Small intestine (tissue), 16 donors: Measurements from ENCODE around the gene CYB5D1. TPM values are rescaled to one million over a fixed set of nuclear protein-coding genes. Genes with fewer than 3 reads are reported as not detected.
"Not testable (repeated sequence)": the region's sequence is repeated elsewhere in the genome, so short reads cannot be mapped to it uniquely, and the experiment has no call there.

ENCODE experiments used
- DNase-seq, 2 donors: peaks; one replicate each; pipeline versions ENCODE4 v3.0.0 to v3.0.0-alpha.2; 2013
- FAIRE-seq: peaks from 2 replicates; lab custom pipeline; 2012; peaks lifted over from hg19 to GRCh38; lab: Jason Lieb, UNC
- H3K27ac ChIP-seq, 3 donors: one replicate each; pipeline ENCODE4 v1.5.1; 2013; ENCODE audit warnings: low read length in 2 of 3, mild to moderate bottlenecking in 2 of 3, control low read depth in 1 of 3, inconsistent platforms in 1 of 3, low read depth in 1 of 3, moderate library complexity in 1 of 3
- H3K27me3 ChIP-seq, 3 donors: one replicate each; pipeline ENCODE4 v1.6.1; 2013; ENCODE audit warnings: low read length in 3 of 3, inconsistent platforms in 1 of 3; ENCODE audit not compliant: control insufficient read depth in 3 of 3, insufficient read depth in 3 of 3
- H3K36me3 ChIP-seq, 3 donors: one replicate each; pipeline ENCODE4 v1.6.1; 2013; ENCODE audit warnings: low read length in 3 of 3, inconsistent platforms in 1 of 3, low read depth in 1 of 3, mild to moderate bottlenecking in 1 of 3, moderate library complexity in 1 of 3; ENCODE audit not compliant: control insufficient read depth in 3 of 3, insufficient read depth in 2 of 3
- H3K4me1 ChIP-seq, 3 donors: one replicate each; pipeline ENCODE4 v1.6.1; 2013; ENCODE audit warnings: low read length in 2 of 3, inconsistent platforms in 1 of 3, low read depth in 1 of 3, mild to moderate bottlenecking in 1 of 3, moderate library complexity in 1 of 3; ENCODE audit not compliant: control insufficient read depth in 3 of 3, insufficient read depth in 2 of 3
- H3K4me3 ChIP-seq, 3 donors: one replicate each; pipeline ENCODE4 v1.5.1; 2013; ENCODE audit warnings: low read length in 3 of 3, control low read depth in 1 of 3, inconsistent platforms in 1 of 3, low read depth in 1 of 3, mild to moderate bottlenecking in 1 of 3, moderate library complexity in 1 of 3
- H3K9me3 ChIP-seq, 2 donors: one replicate each; pipeline ENCODE4 v1.6.1; 2013; ENCODE audit warnings: low read depth in 1 of 2, low read length in 1 of 2; ENCODE audit not compliant: control insufficient read depth in 2 of 2, insufficient read depth in 1 of 2
- WGBS, 3 donors: extraction: QIAGEN DNeasy Blood & Tissue Kit; methylation state at CpG; one replicate each; pipeline ENCODE4 v1.1.7; 2013; 5-methylcytosine and 5-hydroxymethylcytosine counted together
- long read RNA-seq, 10 donors: transcript quantifications; one replicate each; lab custom pipeline, GENCODE V29; 2026
- polyA plus RNA-seq, 4 donors: library from polyadenylated mRNA; stranded (reverse) in 3 of 4; unstranded in 1 of 4; fragments of 200-250 nt in 3 of 4; fragments of 120-200 nt in 1 of 4; gene quantifications; one replicate each; pipeline versions ENCODE4 v1.2.1 to v1.2.3, GENCODE V29; 2013
- donor health status: healthy with polysubstance abuse.
- donor health status: control.
- donor health status: control.
- donor health status: Bipolar disorder and iron deficiency.
- donor health status: healthy.

The CYB5D1 gene, protein sequence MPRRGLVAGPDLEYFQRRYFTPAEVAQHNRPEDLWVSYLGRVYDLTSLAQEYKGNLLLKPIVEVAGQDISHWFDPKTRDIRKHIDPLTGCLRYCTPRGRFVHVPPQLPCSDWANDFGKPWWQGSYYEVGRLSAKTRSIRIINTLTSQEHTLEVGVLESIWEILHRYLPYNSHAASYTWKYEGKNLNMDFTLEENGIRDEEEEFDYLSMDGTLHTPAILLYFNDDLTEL
- 10 to 100 TPM in 1 of 4 donors, 1 to 10 TPM in 3; 4.9 to 13.0 (median 6.4) TPM for polyA plus RNA-seq
- long read RNA-seq, donor 1: 0 reads
- long read RNA-seq, donor 2, partial matches to known transcripts: 0 of 1 reads
- long read RNA-seq, donor 2, other reads (novel, unspliced or antisense): 0 of 1 reads
- long read RNA-seq, donor 3, partial matches to known transcripts: 0 of 3 reads
- long read RNA-seq, donor 3, other reads (novel, unspliced or antisense): 0 of 3 reads
- long read RNA-seq, donor 4: 0 reads
- long read RNA-seq, donor 5: 0 reads
- long read RNA-seq, donor 6: 0 reads
- long read RNA-seq, donor 7, partial matches to known transcripts: 0 of 1 reads
- long read RNA-seq, donor 7, other reads (novel, unspliced or antisense): 0 of 1 reads
- long read RNA-seq, donor 8: 0 reads
- long read RNA-seq, donor 9: 0 reads
- long read RNA-seq, donor 10, partial matches to known transcripts: 0 of 2 reads
- long read RNA-seq, donor 10, other reads (novel, unspliced or antisense): 0 of 2 reads

DNA sequence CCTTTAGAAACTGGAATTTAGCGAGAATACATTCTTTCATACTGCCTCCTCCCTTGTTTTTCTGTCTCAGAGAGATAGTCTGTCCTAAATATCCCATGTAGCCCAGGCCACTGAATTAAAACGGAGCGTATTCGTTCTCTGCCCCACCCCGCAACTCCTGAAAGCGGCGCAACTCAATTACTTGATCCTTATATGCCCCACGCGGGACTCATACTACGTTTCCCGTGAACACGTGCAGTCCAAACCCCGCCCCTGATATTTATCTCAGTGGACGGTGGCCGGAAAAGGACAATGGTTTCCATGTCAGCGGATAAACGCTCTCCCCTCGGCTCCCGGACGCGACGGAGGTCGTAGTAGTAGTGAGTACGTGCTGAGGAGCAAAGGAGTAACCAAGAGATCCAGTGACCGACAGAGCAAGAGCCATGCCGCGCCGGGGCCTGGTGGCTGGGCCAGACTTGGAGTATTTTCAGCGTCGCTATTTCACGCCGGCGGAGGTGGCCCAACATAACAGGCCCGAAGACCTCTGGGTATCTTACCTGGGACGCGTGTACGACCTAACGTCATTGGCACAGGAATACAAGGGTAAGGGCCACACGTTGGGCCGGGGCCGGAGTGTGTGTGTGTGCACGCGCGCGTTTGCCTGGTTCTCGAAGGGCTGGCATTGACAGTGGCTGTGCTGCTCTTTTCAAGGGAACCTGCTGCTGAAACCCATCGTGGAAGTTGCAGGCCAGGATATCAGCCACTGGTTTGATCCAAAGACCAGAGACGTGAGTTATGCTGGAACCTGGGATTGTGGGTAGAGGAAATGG, at the start of gene CYB5D1:
CYB5D1 (plus strand) TSS at position 291 of the 809 bp plus-strand sequence; CDS start at position 423, 132 bp downstream.
- H3K9me3 ChIP-seq: no peaks in the 10 kb centered on the region
- no peaks in the 10 kb centered on the region for H3K27me3 ChIP-seq
- DNase-seq (peak; percentile 95 to 97), FAIRE-seq (no peak)
- peaks cover 1 to 28% (median 4%) of the 10 kb centered on the region in 3 donors for H3K36me3 ChIP-seq
- peaks cover 0 to 32% (median 4%) of the 10 kb centered on the region in 3 donors for H3K4me1 ChIP-seq
- peak within 1 kb of the TSS; percentile 50 to 89 (median 88) for H3K27ac ChIP-seq
- 2 to 3% (median 3%) methylated on average over 48 of the region's 48 CpGs for WGBS, 3 donors
- peak within 1 kb of the TSS; percentile 48 to 76 (median 53) for H3K4me3 ChIP-seq

DNA sequence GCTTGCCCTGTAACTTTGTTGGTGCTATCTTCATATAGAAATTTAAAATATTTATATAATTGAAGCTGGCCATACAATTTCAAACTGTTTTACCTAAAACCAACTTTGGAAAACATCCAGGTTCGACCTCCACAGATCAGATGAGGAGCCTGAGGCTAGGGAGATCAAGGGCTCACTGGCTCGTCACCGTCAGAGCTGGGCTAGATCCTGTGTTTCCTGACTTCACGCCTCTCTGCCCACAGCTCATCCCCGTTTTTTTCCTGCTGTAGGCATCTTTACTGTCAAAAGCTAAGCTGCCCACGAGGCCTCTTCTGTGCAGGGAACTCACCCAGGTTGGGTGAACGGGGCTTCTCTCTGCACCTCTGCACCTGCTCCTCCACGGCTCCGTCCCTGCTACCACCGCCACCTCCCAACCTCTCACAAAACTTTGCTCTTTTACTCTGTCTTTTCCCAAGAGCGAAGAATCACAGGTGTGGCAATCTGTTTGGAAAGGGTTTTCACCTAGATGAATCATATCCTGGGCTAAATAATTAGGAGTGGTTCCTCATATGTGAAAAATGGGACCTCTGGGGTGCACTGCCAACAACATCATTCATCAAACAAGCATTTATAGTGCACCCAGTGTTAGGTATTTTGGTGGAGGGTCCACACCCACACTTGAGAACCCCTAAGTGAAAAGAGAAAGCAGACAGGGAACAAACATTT, 48.6 kb upstream of the CYB5D1 start:
- WGBS, 3 donors: 69 to 73% (median 70%) methylated on average over 11 of the region's 11 CpGs

DNA sequence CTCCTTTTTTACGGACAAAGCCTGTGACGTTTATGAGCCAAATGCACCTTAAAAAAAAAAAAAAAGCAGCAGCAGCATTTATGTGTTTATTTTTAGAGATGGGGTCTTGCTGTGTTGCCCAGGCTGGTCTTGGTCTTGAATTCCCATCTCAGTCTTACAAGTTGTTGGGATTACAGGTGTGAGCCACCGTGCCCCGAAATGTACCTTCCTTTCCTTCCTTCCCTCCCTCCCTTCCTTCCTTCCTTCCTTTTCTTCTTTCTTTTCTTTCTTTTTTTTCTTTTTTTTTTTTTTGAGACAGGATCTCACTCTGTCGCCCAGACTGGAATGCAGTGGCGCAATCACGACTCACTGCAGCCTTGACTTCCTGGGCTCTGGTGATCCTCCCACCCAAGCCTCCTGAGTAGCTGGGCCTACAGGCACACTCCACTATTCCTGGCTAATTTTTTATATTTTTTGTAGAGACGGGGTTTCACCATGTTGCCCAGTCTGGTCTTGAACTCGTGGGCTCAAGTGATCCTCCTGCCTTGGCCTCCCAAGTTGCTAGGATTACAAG, 47.9 kb upstream of the CYB5D1 start:
- not testable (repeated sequence) for H3K27ac ChIP-seq, H3K4me3 ChIP-seq, H3K27me3 ChIP-seq, H3K4me1 ChIP-seq, H3K36me3 ChIP-seq, H3K9me3 ChIP-seq, FAIRE-seq, DNase-seq
- 79 to 87% (median 86%) methylated on average over 9 of the region's 9 CpGs for WGBS, 3 donors

More for the DNA sequence above, 48.6 kb upstream of the CYB5D1 start:
- FAIRE-seq: no peak
- Histone ChIP-seq H3K36me3 (no peaks in the 10 kb centered on the region), H3K27me3 (peaks cover 0 to 3% (median 0%) of the 10 kb centered on the region in 3 donors), H3K4me1 (no peaks in the 10 kb centered on the region), H3K4me3 (no peak overlapping the region), H3K9me3 (no peaks in the 10 kb centered on the region), H3K27ac (no peak overlapping the region)
- no peak for DNase-seq

DNA sequence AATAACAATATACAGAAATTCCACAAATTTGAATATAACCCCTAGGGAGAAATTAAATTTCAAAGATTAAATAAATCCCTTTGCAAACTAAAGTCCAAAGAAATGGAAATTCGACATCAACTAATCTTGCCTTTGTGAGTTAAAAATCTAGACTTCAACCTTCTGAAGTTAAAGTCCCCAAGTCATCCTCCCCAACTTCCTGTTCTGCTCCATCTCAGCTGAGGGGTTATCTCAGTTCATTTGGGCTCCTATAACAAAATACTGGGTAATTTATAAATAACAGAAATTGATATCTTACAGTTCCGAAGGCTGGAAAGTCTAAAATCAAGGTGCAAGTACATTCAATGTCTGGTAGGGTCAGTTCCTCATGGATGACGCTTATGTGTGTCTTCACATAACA, 46.6 kb upstream of the CYB5D1 start:
- Histone ChIP-seq H3K36me3 (no peaks in the 10 kb centered on the region), H3K4me3 (no peak overlapping the region), H3K27me3 (peaks cover 0 to 3% (median 0%) of the 10 kb centered on the region in 3 donors), H3K4me1 (no peaks in the 10 kb centered on the region), H3K9me3 (no peaks in the 10 kb centered on the region), H3K27ac (no peak overlapping the region)
- no peak for FAIRE-seq
- DNase-seq: no peak
- 70 to 80% (median 73%) methylated on average over 3 of the region's 3 CpGs for WGBS, 3 donors

DNA sequence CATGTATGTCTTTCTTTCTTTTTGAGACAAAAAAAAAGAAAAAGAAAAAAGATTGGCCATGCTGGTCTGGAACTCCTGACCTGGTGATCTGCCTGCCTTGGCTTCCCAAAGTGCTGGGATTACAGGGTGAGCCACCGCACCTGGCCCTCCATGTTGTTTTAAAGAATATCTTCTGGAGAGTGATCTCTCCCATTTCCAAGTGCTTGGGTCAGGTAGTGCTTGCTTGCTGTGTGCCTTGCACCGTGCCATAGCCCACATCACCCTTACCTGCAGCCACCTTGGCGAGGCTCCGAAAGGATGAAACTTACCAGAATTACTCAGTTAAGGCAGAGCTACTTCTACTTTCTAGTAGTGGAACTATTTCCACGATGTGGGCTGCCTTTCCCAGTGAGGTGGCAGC, 42.8 kb upstream of the CYB5D1 start:
- no peak overlapping the region for H3K27ac ChIP-seq
- no peak for FAIRE-seq
- no peak overlapping the region for H3K4me3 ChIP-seq
- WGBS, 3 donors: 88 to 94% (median 91%) methylated on average over 5 of the region's 5 CpGs
- H3K9me3 ChIP-seq: no peaks in the 10 kb centered on the region
- H3K4me1 ChIP-seq: no peaks in the 10 kb centered on the region
- DNase-seq: no peak
- H3K27me3 ChIP-seq: no peaks in the 10 kb centered on the region
- H3K36me3 ChIP-seq: no peaks in the 10 kb centered on the region

DNA sequence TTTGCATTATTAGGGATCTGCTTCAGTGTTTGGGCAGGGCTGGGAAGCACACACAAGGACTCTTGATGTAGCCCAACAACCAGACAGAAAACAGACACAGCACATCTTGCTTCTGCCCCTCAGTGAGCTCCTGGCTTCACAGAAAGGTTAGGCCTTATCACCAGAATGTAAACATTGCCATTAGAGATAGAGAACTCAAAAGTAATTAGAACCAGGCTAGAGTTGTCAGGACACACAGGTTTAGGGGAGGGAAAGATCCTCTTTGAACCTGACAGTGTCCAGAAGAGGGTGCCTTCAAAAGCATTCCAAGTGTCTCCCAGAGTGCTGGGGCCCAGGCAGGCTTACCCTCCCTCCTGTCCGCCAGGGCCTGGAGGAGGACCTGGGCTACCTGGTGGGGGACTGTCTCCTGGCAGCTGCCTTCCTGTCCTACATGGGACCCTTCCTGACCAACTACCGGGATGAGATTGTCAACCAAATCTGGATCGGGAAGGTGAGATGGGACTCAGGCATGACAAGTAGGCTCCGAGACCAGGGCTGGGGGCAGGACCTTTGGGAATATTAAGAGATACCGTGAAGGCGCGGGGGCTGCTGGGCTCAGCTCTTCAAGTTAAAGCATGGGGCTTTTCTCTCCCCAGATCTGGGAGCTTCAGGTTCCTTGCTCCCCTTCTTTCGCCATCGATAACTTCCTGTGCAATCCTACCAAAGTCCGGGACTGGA, 40.7 kb upstream of the CYB5D1 start:
- H3K27ac ChIP-seq: no peak overlapping the region
- no peak for FAIRE-seq

DNA sequence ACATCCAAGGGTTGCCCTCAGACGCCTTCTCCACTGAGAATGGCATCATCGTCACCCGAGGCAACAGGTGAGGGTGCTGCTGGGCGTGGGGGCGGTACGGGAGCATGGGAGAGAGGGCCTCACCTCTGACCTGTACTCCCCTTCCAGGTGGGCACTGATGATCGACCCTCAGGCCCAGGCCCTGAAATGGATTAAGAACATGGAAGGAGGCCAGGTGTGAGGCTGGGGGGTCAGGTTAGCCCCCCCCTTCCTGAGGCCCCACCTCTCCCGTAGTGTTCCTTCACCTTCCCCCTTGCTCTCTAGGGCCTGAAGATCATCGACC, 40.2 kb upstream of the CYB5D1 start:
- 76 to 86% (median 81%) methylated on average over 9 of the region's 9 CpGs for WGBS, 3 donors
- Histone ChIP-seq H3K9me3 (no peaks in the 10 kb centered on the region), H3K4me1 (no peaks in the 10 kb centered on the region), H3K27ac (no peak overlapping the region), H3K4me3 (no peak overlapping the region), H3K36me3 (no peaks in the 10 kb centered on the region), H3K27me3 (peaks cover 0 to 3% (median 0%) of the 10 kb centered on the region in 3 donors)
- DNase-seq: no peak
- no peak for FAIRE-seq

More for the DNA sequence above, 40.7 kb upstream of the CYB5D1 start:
- Histone ChIP-seq H3K4me1 (no peaks in the 10 kb centered on the region), H3K9me3 (no peaks in the 10 kb centered on the region), H3K36me3 (no peaks in the 10 kb centered on the region), H3K27me3 (peaks cover 0 to 3% (median 0%) of the 10 kb centered on the region in 3 donors), H3K4me3 (no peak overlapping the region)
- DNase-seq: no peak
- WGBS, 3 donors: 69 to 88% (median 84%) methylated on average over 10 of the region's 10 CpGs
